H9 (cell line): ENCODE measurements around the gene SRSF12. TPM values are rescaled to one million over a fixed set of nuclear protein-coding genes. Genes with fewer than 3 reads are reported as not detected.

Experiments
- DNase-seq: peaks from one replicate; pipeline ENCODE4 v3.0.0-alpha.2; 2017
- H2AFZ ChIP-seq: one replicate; pipeline ENCODE4 v1.6.1; 2013; ENCODE audit warnings: mild to moderate bottlenecking, low read length, control low read depth, moderate library complexity
- H2AK5ac ChIP-seq: 2 replicates; pipeline ENCODE4 v1.6.1; 2013; ENCODE audit warnings: low read length, control low read depth, mixed read lengths; ENCODE audit not compliant: insufficient read length
- H2BK120ac ChIP-seq: one replicate; pipeline ENCODE4 v1.6.1; 2013; ENCODE audit warnings: low read depth, mild to moderate bottlenecking, low read length, control low read depth, inconsistent platforms; ENCODE audit not compliant: poor library complexity, severe bottlenecking
- H2BK12ac ChIP-seq: 2 replicates; pipeline ENCODE4 v1.6.1; 2013; ENCODE audit warnings: low read length, control low read depth, mixed read lengths, low read depth; ENCODE audit not compliant: insufficient read length
- H2BK15ac ChIP-seq: 2 replicates; pipeline ENCODE4 v1.6.1; 2013; ENCODE audit warnings: low read depth, low read length, control low read depth
- H2BK20ac ChIP-seq: one replicate; pipeline ENCODE4 v1.6.1; 2013; ENCODE audit warnings: low read depth, mild to moderate bottlenecking, low read length, control low read depth, inconsistent platforms; ENCODE audit not compliant: poor library complexity, severe bottlenecking
- H2BK5ac ChIP-seq: 2 replicates; pipeline ENCODE4 v1.6.1; 2013; ENCODE audit warnings: low read length, control low read depth, mixed read lengths; ENCODE audit not compliant: insufficient read length
- H3K14ac ChIP-seq: 2 replicates; pipeline ENCODE4 v1.6.1; 2013; ENCODE audit warnings: low read length, control low read depth; ENCODE audit not compliant: insufficient read depth
- H3K18ac ChIP-seq: 2 replicates; pipeline ENCODE4 v1.6.1; 2013; ENCODE audit warnings: low read depth, mild to moderate bottlenecking, mixed read lengths, low read length, control low read depth; ENCODE audit not compliant: insufficient read length
- H3K23ac ChIP-seq: 2 replicates; pipeline ENCODE4 v1.6.1; 2013; ENCODE audit warnings: low read length, control low read depth, mixed read lengths, low read depth; ENCODE audit not compliant: insufficient read length
- H3K23me2 ChIP-seq: 2 replicates; pipeline ENCODE4 v1.6.1; 2013; ENCODE audit warnings: low read depth, mild to moderate bottlenecking, mixed read lengths, low read length, control low read depth; ENCODE audit not compliant: insufficient read length, poor library complexity, severe bottlenecking
- H3K27ac ChIP-seq: 2 replicates; pipeline ENCODE4 v1.5.1; 2013; ENCODE audit warnings: low read length, control low read depth, mixed read lengths, low read depth; ENCODE audit not compliant: insufficient read length
- H3K27me3 ChIP-seq: 2 replicates; pipeline ENCODE4 v1.6.1; 2013; ENCODE audit warnings: low read length, control low read depth, inconsistent platforms; ENCODE audit not compliant: insufficient read depth
- H3K4ac ChIP-seq: 2 replicates; pipeline ENCODE4 v1.6.1; 2013; ENCODE audit warnings: low read depth, mild to moderate bottlenecking, control low read depth, inconsistent platforms, low read length, moderate library complexity
- H3K4me1 ChIP-seq: 2 replicates; pipeline ENCODE4 v1.6.1; 2013; ENCODE audit warnings: low read length, control low read depth, inconsistent platforms; ENCODE audit not compliant: insufficient read depth
- H3K4me2 ChIP-seq: 2 replicates; pipeline ENCODE4 v1.6.1; 2013; ENCODE audit warnings: low read length, control low read depth, mixed read lengths; ENCODE audit not compliant: insufficient read length, insufficient read depth
- H3K56ac ChIP-seq: 2 replicates; pipeline ENCODE4 v1.6.1; 2013; ENCODE audit warnings: low read depth, mild to moderate bottlenecking, mixed read lengths, low read length, control low read depth; ENCODE audit not compliant: insufficient read length
- H3K79me1 ChIP-seq: 2 replicates; pipeline ENCODE4 v1.6.1; 2013; ENCODE audit warnings: low read depth, mild to moderate bottlenecking, moderate library complexity, low read length, control low read depth, inconsistent platforms; ENCODE audit not compliant: insufficient read depth, poor library complexity, severe bottlenecking
- H3K79me2 ChIP-seq: 2 replicates; pipeline ENCODE4 v1.6.1; 2013; ENCODE audit warnings: low read length, control low read depth, inconsistent platforms; ENCODE audit not compliant: insufficient read depth
- H3K9ac ChIP-seq: 2 replicates; pipeline ENCODE4 v1.6.1; 2013; ENCODE audit warnings: low read length, control low read depth, mixed read lengths; ENCODE audit not compliant: insufficient read length; ENCODE audit errors: extremely low read depth
- H3K9me3 ChIP-seq: one replicate; pipeline ENCODE4 v1.6.1; 2013; ENCODE audit warnings: low read depth, low read length, inconsistent platforms; ENCODE audit not compliant: control insufficient read depth
- H3T11ph ChIP-seq: one replicate; pipeline ENCODE4 v1.6.1; 2013; ENCODE audit warnings: mild to moderate bottlenecking, low read length, control low read depth, inconsistent platforms
- H4K20me1 ChIP-seq: one replicate; pipeline ENCODE4 v1.6.1; 2013; ENCODE audit not compliant: control insufficient read depth, insufficient read length, insufficient read depth
- H4K5ac ChIP-seq: 2 replicates; pipeline ENCODE4 v1.6.1; 2013; ENCODE audit warnings: low read depth, mild to moderate bottlenecking, mixed read lengths, low read length, control low read depth; ENCODE audit not compliant: insufficient read length
- H4K8ac ChIP-seq: replicated peaks from 2 replicates; pipeline ENCODE4 v1.6.1; 2013; ENCODE audit warnings: low read length, control low read depth, mixed read lengths, low read depth; ENCODE audit not compliant: insufficient read length
- H4K91ac ChIP-seq: 2 replicates; pipeline ENCODE4 v1.6.1; 2013; ENCODE audit warnings: low read depth, mild to moderate bottlenecking, moderate library complexity, mixed read lengths, low read length, control low read depth; ENCODE audit not compliant: insufficient read length
- H3K27ac Mint-ChIP-seq, 3 experiments: 2 replicates in 2 of 3; 3 replicates in 1 of 3; pipeline ENCODE4 v1.8.0; 2020 to 2021; ENCODE audit warnings: mixed read lengths in 3 of 3, mild to moderate bottlenecking in 1 of 3, moderate library complexity in 1 of 3
- H3K27me3 Mint-ChIP-seq: 2 replicates; pipeline ENCODE4 v1.8.0; 2021; ENCODE audit warnings: low read depth, mild to moderate bottlenecking, moderate library complexity, mixed read lengths
- H3K36me3 Mint-ChIP-seq, 3 experiments: 2 replicates in 2 of 3; 3 replicates in 1 of 3; pipeline ENCODE4 v1.8.0; 2020 to 2021; ENCODE audit warnings: low read depth in 3 of 3, mixed read lengths in 3 of 3; ENCODE audit not compliant: insufficient read depth in 1 of 3
- H3K4me1 Mint-ChIP-seq, 2 experiments: 2 replicates each; pipeline ENCODE4 v1.8.0; 2020; ENCODE audit warnings: mixed read lengths in 2 of 2
- H3K4me3 Mint-ChIP-seq, 2 experiments: 2 replicates in 1 of 2; 3 replicates in 1 of 2; pipeline ENCODE4 v1.8.0; 2020 to 2021; ENCODE audit warnings: mild to moderate bottlenecking in 2 of 2, mixed read lengths in 2 of 2, moderate library complexity in 1 of 2
- H3K9me3 Mint-ChIP-seq, 2 experiments: 2 replicates in 1 of 2; 3 replicates in 1 of 2; pipeline ENCODE4 v1.8.0; 2020; ENCODE audit warnings: mild to moderate bottlenecking in 2 of 2, mixed read lengths in 2 of 2, moderate library complexity in 1 of 2
- total RNA-seq: library from RNA; stranded (reverse); gene quantifications from 2 replicates; pipeline ENCODE4 v1.2.1, GENCODE V29; 2021
- TF ChIP-seq, protein P1 (sequence below): fragments of 200-600 bp; sonication (generic); conservative IDR thresholded peaks from 3 replicates; pipeline ENCODE4 v1.8.0; 2021; ENCODE audit warnings: antibody characterized with exemption, mild to moderate bottlenecking

The SRSF12 gene
- total RNA-seq, 1 experiment from 2014 or later: 7.6 TPM

DNA sequence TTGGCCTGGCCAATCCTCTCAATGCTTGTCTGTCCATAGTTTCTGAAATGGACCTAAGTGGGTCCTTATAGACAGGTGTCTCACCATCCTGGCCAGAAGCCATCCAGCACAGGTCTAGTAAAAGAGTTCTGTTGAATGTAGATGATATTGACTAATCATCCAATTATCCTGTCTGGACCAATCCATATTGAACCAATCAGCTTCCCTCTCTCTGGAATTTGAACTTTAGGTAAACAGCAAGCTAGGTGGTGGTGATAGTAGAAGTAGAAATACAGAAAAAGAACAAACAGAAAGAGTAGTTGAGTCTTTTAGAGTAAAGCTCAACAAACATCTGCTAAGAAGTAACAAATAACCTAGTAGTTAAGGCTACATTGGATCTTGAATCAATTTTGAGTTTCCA lies 46.8 kb downstream of the SRSF12 start:
- no peaks in the 10 kb centered on the region for H3K23me2 ChIP-seq
- no peaks in the 10 kb centered on the region for H3K9me3 ChIP-seq
- no peaks in the 10 kb centered on the region for H4K20me1 ChIP-seq
- no peak overlapping the region for H3K4ac ChIP-seq
- H3K56ac ChIP-seq: no peak overlapping the region
- H2BK120ac ChIP-seq: no peak overlapping the region
- no peak overlapping the region for H4K5ac ChIP-seq
- Mint-ChIP-seq H3K36me3 (no peaks in the 10 kb centered on the region; a peak in 2 of 7 replicates), H3K4me3 (no peak overlapping the region), H3K27me3 (peaks cover 8% of the 10 kb centered on the region), H3K27ac (no peak overlapping the region), H3K9me3 (peaks cover 0 to 1% of the 10 kb centered on the region in 2 experiments; a peak in 2 of 5 replicates), H3K4me1 (peaks cover 7 to 8% of the 10 kb centered on the region in 2 experiments)
- no peaks in the 10 kb centered on the region for H3K4me1 ChIP-seq
- H2AK5ac ChIP-seq: no peak overlapping the region
- no peak overlapping the region for H4K91ac ChIP-seq
- DNase-seq: no peak
- no peak overlapping the region for H3K14ac ChIP-seq
- no peaks in the 10 kb centered on the region for H3K79me1 ChIP-seq
- no peak overlapping the region for H2BK15ac ChIP-seq
- H3K27me3 ChIP-seq: no peaks in the 10 kb centered on the region
- peaks cover 2% of the 10 kb centered on the region; the same call in 1 of the 2 replicates for H3K79me2 ChIP-seq
- H4K8ac ChIP-seq: no peak overlapping the region
- no peak overlapping the region for H2BK5ac ChIP-seq
- no peak overlapping the region for H2BK12ac ChIP-seq
- H3K27ac ChIP-seq: no peak overlapping the region
- H3K4me2 ChIP-seq: no peak overlapping the region
- TF ChIP-seq, protein P1, sequence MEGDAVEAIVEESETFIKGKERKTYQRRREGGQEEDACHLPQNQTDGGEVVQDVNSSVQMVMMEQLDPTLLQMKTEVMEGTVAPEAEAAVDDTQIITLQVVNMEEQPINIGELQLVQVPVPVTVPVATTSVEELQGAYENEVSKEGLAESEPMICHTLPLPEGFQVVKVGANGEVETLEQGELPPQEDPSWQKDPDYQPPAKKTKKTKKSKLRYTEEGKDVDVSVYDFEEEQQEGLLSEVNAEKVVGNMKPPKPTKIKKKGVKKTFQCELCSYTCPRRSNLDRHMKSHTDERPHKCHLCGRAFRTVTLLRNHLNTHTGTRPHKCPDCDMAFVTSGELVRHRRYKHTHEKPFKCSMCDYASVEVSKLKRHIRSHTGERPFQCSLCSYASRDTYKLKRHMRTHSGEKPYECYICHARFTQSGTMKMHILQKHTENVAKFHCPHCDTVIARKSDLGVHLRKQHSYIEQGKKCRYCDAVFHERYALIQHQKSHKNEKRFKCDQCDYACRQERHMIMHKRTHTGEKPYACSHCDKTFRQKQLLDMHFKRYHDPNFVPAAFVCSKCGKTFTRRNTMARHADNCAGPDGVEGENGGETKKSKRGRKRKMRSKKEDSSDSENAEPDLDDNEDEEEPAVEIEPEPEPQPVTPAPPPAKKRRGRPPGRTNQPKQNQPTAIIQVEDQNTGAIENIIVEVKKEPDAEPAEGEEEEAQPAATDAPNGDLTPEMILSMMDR: no peak
- H3K9ac ChIP-seq: no peak overlapping the region
- H2AFZ ChIP-seq: no peak overlapping the region
- no peak overlapping the region for H3K18ac ChIP-seq
- no peak overlapping the region for H3K23ac ChIP-seq
- H2BK20ac ChIP-seq: no peak overlapping the region
- H3T11ph ChIP-seq: no peak overlapping the region
